NCI-H69 (cell line): ENCODE data around the gene C1orf159.

Source experiments
- DNase-seq: peaks from one replicate; lab custom pipeline; 2025; lab: John Stamatoyannopoulos, UW

The C1orf159 gene

DNA sequence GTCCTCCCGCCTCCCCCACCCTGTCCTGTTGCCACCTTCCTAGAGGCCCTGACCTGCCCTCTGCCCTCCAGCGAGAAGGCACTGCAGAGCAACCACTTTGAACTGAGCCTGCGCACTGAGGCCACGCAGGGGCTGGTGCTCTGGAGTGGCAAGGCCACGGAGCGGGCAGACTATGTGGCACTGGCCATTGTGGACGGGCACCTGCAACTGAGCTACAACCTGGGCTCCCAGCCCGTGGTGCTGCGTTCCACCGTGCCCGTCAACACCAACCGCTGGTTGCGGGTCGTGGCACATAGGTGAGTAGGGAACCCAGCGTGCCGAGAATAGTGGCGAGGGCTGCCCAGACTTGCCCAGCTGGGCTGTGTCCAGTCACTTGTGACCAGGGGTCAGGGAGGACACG is 62.2 kb downstream of the C1orf159 start:
- no peak for DNase-seq

- DNase-seq = no peak
These were observed 62.9 kb downstream of the C1orf159 start for GRCh38 chr1:1053022-1053421.

- no peak for DNase-seq
These were observed 63.7 kb downstream of the C1orf159 start for GRCh38 chr1:1052003-1052840.

DNA sequence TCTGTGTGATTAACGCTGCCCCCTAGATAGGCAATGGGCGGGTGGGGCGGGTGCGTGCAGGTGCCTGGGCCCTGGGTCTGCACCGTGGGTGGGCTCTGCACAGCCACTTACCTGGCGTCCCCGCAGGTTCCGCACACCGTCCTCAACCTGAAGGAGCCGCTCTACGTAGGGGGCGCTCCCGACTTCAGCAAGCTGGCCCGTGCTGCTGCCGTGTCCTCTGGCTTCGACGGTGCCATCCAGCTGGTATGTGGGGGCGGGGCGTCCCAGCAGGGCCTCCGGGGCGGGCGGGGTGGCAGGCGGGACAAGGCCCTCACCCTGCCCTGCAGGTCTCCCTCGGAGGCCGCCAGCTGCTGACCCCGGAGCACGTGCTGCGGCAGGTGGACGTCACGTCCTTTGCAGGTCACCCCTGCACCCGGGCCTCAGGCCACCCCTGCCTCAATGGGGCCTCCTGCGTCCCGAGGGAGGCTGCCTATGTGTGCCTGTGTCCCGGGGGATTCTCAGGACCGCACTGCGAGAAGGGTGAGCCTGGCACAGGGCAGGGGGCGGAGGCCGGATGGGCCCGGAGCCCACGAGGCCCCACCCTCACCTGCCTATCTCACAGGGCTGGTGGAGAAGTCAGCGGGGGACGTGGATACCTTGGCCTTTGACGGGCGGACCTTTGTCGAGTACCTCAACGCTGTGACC is 64.6 kb downstream of the C1orf159 start:
- DNase-seq = peak; percentile 23

DNA sequence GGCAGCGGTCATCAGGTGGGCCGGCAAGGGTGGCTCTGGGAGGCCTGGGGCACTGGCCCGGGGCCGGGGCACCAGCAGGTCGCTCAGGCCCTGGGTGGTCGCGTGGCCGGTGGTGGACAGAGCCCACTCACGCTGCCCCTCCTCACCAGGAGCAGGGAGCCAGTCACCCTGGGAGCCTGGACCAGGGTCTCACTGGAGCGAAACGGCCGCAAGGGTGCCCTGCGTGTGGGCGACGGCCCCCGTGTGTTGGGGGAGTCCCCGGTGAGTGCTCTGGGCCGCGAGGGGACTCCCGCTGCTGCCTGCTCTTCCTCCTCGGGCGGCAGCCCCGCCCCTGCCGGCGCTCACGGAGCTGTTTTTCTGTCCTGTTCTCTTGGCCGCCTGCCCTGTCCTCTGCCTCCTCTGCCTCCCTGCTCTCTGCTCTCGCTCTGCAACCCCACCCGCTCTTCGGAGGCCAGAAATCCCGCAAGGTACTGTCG is 65.3 kb downstream of the C1orf159 start:
- DNase-seq = peak; percentile 23

GRCh38 chr1:1049318-1050165 is 66.3 kb downstream of the C1orf159 start:
- no peak for DNase-seq

GRCh38 chr1:1048765-1049164 is 67.1 kb downstream of the C1orf159 start:
- peak; percentile 18 for DNase-seq

DNA sequence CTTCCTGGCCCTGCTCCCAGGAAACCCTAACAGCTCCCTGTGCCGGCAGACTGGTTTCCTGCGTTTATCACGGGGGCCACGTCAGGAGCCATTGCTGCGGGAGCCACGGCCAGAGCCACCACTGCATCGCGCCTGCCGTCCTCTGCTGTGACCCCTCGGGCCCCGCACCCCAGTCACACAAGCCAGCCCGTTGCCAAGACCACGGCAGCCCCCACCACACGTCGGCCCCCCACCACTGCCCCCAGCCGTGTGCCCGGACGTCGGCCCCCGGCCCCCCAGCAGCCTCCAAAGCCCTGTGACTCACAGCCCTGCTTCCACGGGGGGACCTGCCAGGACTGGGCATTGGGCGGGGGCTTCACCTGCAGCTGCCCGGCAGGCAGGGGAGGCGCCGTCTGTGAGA is 67.9 kb downstream of the C1orf159 start:
- no peak for DNase-seq

DNA sequence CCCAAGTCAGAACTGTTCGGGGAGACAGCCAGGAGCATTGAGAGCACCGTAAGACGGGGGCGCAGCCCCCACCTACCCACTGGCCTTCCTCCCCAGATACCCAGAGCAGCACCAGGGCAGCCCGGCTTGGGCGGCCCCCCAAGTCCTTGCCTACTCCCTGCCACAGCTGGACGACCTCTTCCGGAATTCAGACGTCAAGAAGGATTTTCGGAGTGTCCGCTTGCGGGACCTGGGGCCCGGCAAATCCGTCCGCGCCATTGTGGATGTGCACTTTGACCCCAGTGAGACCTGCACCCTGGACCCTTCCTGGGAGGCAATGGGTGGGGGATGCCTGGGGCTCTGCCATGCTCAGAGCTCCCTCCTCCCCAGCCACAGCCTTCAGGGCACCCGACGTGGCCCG is 68.5 kb downstream of the C1orf159 start:
- DNase-seq = no peak

DNA sequence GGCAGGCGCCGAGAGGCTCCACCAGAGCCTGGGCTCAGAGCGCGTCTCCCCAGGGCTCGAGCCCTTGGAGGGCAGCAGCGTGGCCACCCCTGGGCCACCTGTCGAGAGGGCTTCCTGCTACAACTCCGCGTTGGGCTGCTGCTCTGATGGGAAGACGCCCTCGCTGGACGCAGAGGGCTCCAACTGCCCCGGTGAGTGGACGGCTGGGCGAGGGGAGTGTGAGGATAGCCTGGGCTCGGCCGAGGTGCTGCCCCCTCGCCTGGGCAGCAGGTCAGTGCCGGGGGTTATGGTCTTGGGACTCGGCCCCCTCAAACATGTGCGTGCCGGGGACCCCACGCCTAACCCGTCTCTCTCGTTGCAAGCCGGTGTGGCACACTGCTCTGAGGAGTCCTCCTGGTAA is 69.1 kb downstream of the C1orf159 start:
- no peak for DNase-seq

- no peak for DNase-seq
These were observed 69.6 kb downstream of the C1orf159 start for GRCh38 chr1:1046243-1046642.

DNA sequence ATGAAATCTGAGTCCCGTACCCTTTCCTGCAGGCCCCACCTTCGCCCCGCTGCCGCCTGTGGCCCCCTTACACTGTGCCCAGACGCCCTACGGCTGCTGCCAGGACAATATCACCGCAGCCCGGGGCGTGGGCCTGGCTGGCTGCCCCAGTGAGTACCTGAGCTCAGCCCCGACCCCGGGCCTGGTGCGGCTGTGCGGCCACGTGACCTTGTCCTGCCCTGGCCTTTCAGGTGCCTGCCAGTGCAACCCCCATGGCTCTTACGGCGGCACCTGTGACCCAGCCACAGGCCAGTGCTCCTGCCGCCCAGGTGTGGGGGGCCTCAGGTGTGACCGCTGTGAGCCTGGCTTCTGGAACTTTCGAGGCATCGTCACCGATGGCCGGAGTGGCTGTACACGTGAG is 70.8 kb downstream of the C1orf159 start:
- no peak for DNase-seq

DNA sequence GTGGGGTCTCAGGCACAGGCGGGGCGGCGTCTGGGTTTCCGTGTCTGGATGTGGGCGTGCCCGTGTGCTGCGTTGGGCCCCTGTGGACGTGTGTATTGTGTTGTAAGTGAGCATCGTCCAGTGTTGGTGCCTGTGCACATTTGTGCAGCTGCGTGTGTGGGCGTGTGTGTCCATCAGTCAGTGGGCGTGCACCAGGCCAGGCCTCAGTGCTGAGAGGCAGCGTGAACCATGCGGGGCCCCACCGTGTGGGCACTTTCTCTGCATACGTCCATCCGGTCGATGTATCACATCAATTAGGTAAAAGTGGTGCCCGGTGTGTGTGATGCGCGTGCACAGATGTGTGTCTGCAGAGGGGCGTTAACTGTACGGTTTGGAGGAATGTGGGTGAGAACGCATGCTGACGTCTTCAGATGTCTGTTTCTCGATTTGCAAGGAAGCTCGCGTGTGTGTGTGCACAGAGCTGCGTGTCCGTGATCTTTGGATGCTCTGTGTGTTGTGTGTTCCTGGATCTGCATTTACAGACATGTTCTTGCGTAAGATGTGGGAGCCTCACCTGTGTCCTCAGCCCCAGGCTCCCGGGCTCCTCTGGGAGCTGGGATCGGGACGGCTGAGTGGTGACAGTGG is 71.3 kb downstream of the C1orf159 start:
- DNase-seq = no peak

DNA sequence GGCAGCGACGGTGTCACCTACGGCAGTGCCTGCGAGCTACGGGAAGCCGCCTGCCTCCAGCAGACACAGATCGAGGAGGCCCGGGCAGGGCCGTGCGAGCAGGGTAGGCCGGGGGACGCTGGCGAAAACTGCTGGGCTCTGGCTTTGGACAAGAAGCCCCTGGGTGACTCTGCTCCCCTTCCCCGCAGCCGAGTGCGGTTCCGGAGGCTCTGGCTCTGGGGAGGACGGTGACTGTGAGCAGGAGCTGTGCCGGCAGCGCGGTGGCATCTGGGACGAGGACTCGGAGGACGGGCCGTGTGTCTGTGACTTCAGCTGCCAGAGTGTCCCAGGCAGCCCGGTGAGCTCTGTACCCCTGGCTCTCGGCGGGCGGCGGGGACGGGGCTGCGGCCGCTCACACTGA is 72.0 kb downstream of the C1orf159 start:
- no peak for DNase-seq

DNA sequence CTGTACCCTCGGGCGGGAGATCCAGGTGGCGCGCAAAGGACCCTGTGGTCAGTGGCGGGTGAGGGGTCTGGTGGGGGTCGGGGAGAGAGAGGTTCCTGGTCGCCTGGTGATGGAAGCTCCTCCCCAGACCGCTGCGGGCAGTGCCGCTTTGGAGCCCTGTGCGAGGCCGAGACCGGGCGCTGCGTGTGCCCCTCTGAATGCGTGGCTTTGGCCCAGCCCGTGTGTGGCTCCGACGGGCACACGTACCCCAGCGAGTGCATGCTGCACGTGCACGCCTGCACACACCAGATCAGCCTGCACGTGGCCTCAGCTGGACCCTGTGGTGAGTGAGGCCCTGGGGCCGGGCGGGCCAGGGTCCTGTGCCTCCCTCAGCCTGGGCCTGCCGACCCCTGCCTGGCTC is 72.5 kb downstream of the C1orf159 start:
- DNase-seq = no peak

DNA sequence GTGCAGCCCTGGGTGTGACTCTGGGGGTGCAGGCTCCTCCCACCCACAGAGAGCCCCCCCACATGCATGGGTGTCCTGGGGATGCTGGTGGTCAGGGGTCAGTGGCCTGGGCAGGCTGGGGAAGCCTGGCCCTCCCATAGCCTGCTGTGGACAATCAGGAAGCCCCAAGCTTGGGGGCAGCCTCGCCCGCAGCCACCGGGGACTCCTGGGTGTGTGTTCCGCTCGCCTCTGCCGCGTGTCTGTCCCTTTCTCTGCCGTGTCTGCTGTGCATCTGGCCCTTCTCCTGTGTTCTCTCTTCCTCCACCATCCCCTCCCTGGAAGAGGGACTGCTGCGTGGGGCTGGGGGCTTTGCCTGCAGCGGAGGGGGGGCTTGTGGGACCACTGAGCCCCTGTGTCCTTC is 73.1 kb downstream of the C1orf159 start:
- DNase-seq = no peak

- no peak for DNase-seq
These were observed 74.0 kb downstream of the C1orf159 start for GRCh38 chr1:1041873-1042272.

DNA sequence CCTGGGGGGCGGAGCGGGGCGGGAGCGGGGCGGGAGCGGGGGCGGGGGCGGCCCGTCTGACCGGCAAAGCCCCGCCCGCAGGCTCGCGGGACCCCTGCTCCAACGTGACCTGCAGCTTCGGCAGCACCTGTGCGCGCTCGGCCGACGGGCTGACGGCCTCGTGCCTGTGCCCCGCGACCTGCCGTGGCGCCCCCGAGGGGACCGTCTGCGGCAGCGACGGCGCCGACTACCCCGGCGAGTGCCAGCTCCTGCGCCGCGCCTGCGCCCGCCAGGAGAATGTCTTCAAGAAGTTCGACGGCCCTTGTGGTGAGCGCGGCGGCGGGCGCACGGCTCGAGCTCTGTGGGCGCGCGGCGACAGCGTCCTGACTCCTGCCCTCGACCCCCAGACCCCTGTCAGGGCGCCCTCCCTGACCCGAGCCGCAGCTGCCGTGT is 74.8 kb downstream of the C1orf159 start:
- no peak for DNase-seq

GRCh38 chr1:1040004-1040991 is 75.6 kb downstream of the C1orf159 start:
- DNase-seq = peak; percentile 78

- DNase-seq = no peak
These were observed 76.6 kb downstream of the C1orf159 start for GRCh38 chr1:1039145-1039910.
